OCI-LY1 (cell line): ENCODE measurements around the gene GRB2.

ENCODE experiments used
- CTCF ChIP-seq: fragments of 200-600 bp; sonication (generic), shearing (Covaris generic); IDR thresholded peaks from 2 replicates; pipeline ENCODE4 v1.5.1; 2017; ENCODE audit warnings: mild to moderate bottlenecking, antibody characterized with exemption, low read length, moderate library complexity, mixed read lengths
- EZH2 ChIP-seq: fragments of 200-600 bp; sonication (generic), shearing (Covaris generic); IDR thresholded peaks from 2 replicates; pipeline ENCODE4 v1.8.0; 2017; ENCODE audit warnings: borderline replicate concordance, mixed run types, mild to moderate bottlenecking, antibody characterized with exemption, low read length, moderate library complexity, mixed read lengths

- no peak for TF ChIP-seq CTCF
- TF ChIP-seq EZH2, result no peak
Observed at GRCh38 chr17:75383842-75384195, 21.7 kb downstream of the GRB2 start.
